Measurements from ENCODE around the gene SCGB3A2.

- TF ChIP-seq CTCF (conservative IDR thresholded peaks at IDR 0.05; ENCODE audit: low read depth, low read length): no peak
- no peak for TF ChIP-seq EZH2phosphoT487 (IDR thresholded peaks at IDR 0.05; ENCODE audit: borderline replicate concordance, low read length)
- TF ChIP-seq EZH2 (IDR thresholded peaks at IDR 0.05; ENCODE audit: low read length, unreplicated experiment): no peak
These were observed 9.4 kb downstream of the SCGB3A2 start for GRCh38 chr5:147887930-147888329.

Data from PC-3 (cell line).